Stimulated activated naive B cell treated with anti-CD40 and anti-IgM and Interleukin-4, amounts not matched to agents 10 μg/mL and 1 μg/mL and 100 μg/mL, for 72 hours (primary cell): Measurements from ENCODE around the gene NKD1.

ENCODE experiments used
- ATAC-seq, 2 donors: fragments of 150-1000 bp; cut with Tn5 transposase; replicated peaks; 2 replicates each; pipeline ENCODE4 v1.10.0; 2021; ENCODE audit warnings: moderate library complexity in 1 of 2
- DNase-seq: peaks from one replicate; pipeline ENCODE4 v3.0.0; 2021
- H3K27ac Mint-ChIP-seq: one replicate; pipeline ENCODE4 v1.8.0; 2022; ENCODE audit warnings: mild to moderate bottlenecking, mixed read lengths
- H3K27me3 Mint-ChIP-seq, 2 donors: one replicate each; pipeline ENCODE4 v1.8.0; 2022; ENCODE audit warnings: mixed read lengths in 2 of 2
- H3K36me3 Mint-ChIP-seq, 2 donors: one replicate each; pipeline ENCODE4 v1.8.0; 2022; ENCODE audit warnings: mixed read lengths in 2 of 2, mild to moderate bottlenecking in 1 of 2
- H3K4me1 Mint-ChIP-seq, 2 donors: one replicate each; pipeline ENCODE4 v1.8.0; 2022; ENCODE audit warnings: mixed read lengths in 2 of 2, mild to moderate bottlenecking in 1 of 2
- H3K4me3 Mint-ChIP-seq, 2 donors: one replicate each; pipeline ENCODE4 v1.8.0; 2022; ENCODE audit warnings: mild to moderate bottlenecking in 2 of 2, mixed read lengths in 2 of 2, moderate library complexity in 1 of 2
- H3K9me3 Mint-ChIP-seq, 2 donors: one replicate each; pipeline ENCODE4 v1.8.0; 2022; ENCODE audit warnings: mixed read lengths in 2 of 2, mild to moderate bottlenecking in 1 of 2

Gene NKD1

GRCh38 chr16:50668368-50669008 lies 120.3 kb downstream of the NKD1 start:
- ATAC-seq (no peak), DNase-seq (no peak)
- H3K9me3 Mint-ChIP-seq: peaks cover 10 to 16% of the 10 kb centered on the region in 2 donors
- no peak overlapping the region for H3K4me3 Mint-ChIP-seq
- no peak overlapping the region for H3K27ac Mint-ChIP-seq
- peaks cover 35 to 57% of the 10 kb centered on the region in 2 donors for H3K36me3 Mint-ChIP-seq
- no peaks in the 10 kb centered on the region for H3K27me3 Mint-ChIP-seq
- peaks cover 26 to 38% of the 10 kb centered on the region in 2 donors for H3K4me1 Mint-ChIP-seq

- no peak overlapping the region for H3K4me3 Mint-ChIP-seq
- ATAC-seq (no peak), DNase-seq (no peak)
- H3K36me3 Mint-ChIP-seq: peaks cover 44 to 67% of the 10 kb centered on the region in 2 donors
- peaks cover 11 to 16% of the 10 kb centered on the region in 2 donors for H3K9me3 Mint-ChIP-seq
- H3K27ac Mint-ChIP-seq: no peak overlapping the region
- peaks cover 26 to 36% of the 10 kb centered on the region in 2 donors for H3K4me1 Mint-ChIP-seq
- no peaks in the 10 kb centered on the region for H3K27me3 Mint-ChIP-seq
These were observed 121.5 kb downstream of the NKD1 start for GRCh38 chr16:50669741-50670140.

- Mint-ChIP-seq H3K9me3 (peaks cover 11 to 16% of the 10 kb centered on the region in 2 donors), H3K4me1 (peaks cover 22 to 29% of the 10 kb centered on the region in 2 donors), H3K4me3 (no peak overlapping the region), H3K36me3 (peaks cover 50 to 72% of the 10 kb centered on the region in 2 donors), H3K27me3 (no peaks in the 10 kb centered on the region), H3K27ac (no peak overlapping the region)
- DNase-seq (no peak), ATAC-seq (no peak)
These were observed 122.3 kb downstream of the NKD1 start for GRCh38 chr16:50670476-50670875.

- Mint-ChIP-seq H3K9me3 (peaks cover 11 to 16% of the 10 kb centered on the region in 2 donors), H3K27me3 (no peaks in the 10 kb centered on the region), H3K4me3 (no peak overlapping the region), H3K27ac (no peak overlapping the region), H3K4me1 (peaks cover 19 to 23% of the 10 kb centered on the region in 2 donors), H3K36me3 (peaks cover 60 to 82% of the 10 kb centered on the region in 2 donors)
- DNase-seq (no peak), ATAC-seq (peak; percentile 57 to 62)
These were observed 123.6 kb downstream of the NKD1 start for GRCh38 chr16:50671644-50672260.

- H3K4me3 Mint-ChIP-seq: no peak overlapping the region
- DNase-seq: no peak
- H3K4me1 Mint-ChIP-seq: peaks cover 10 to 16% of the 10 kb centered on the region in 2 donors
- ATAC-seq: no peak
- peak overlapping the region; percentile 25 for H3K27ac Mint-ChIP-seq
- peaks cover 62 to 83% of the 10 kb centered on the region in 2 donors for H3K36me3 Mint-ChIP-seq
- peaks cover 11 to 16% of the 10 kb centered on the region in 2 donors for H3K9me3 Mint-ChIP-seq
- no peaks in the 10 kb centered on the region for H3K27me3 Mint-ChIP-seq
These were observed 125.5 kb downstream of the NKD1 start for GRCh38 chr16:50673496-50674275.

- Mint-ChIP-seq H3K4me3 (no peak overlapping the region), H3K9me3 (peaks cover 11 to 16% of the 10 kb centered on the region in 2 donors), H3K4me1 (peaks cover 17 to 27% of the 10 kb centered on the region in 2 donors), H3K27ac (no peak overlapping the region), H3K36me3 (peaks cover 66 to 85% of the 10 kb centered on the region in 2 donors), H3K27me3 (no peaks in the 10 kb centered on the region)
- ATAC-seq (no peak), DNase-seq (no peak)
These were observed 126.6 kb downstream of the NKD1 start for GRCh38 chr16:50674831-50675230.

GRCh38 chr16:50675686-50676610 lies 127.8 kb downstream of the NKD1 start:
- DNase-seq (no peak), ATAC-seq (no peak)
- H3K4me1 Mint-ChIP-seq: peaks cover 21 to 24% of the 10 kb centered on the region in 2 donors
- no peak overlapping the region for H3K4me3 Mint-ChIP-seq
- H3K36me3 Mint-ChIP-seq: peaks cover 62 to 77% of the 10 kb centered on the region in 2 donors
- no peaks in the 10 kb centered on the region for H3K27me3 Mint-ChIP-seq
- H3K9me3 Mint-ChIP-seq: peaks cover 11 to 16% of the 10 kb centered on the region in 2 donors
- peak overlapping the region; percentile 59 for H3K27ac Mint-ChIP-seq

GRCh38 chr16:50676684-50677225 lies 128.6 kb downstream of the NKD1 start:
- no peak for ATAC-seq
- H3K36me3 Mint-ChIP-seq: peaks cover 55 to 69% of the 10 kb centered on the region in 2 donors
- peaks cover 24 to 30% of the 10 kb centered on the region in 2 donors for H3K4me1 Mint-ChIP-seq
- no peaks in the 10 kb centered on the region for H3K27me3 Mint-ChIP-seq
- no peak overlapping the region for H3K27ac Mint-ChIP-seq
- no peak for DNase-seq
- H3K4me3 Mint-ChIP-seq: no peak overlapping the region
- peaks cover 8 to 11% of the 10 kb centered on the region in 2 donors for H3K9me3 Mint-ChIP-seq

GRCh38 chr16:50677351-50677750 lies 129.2 kb downstream of the NKD1 start:
- ATAC-seq (no peak), DNase-seq (no peak)
- no peak overlapping the region for H3K27ac Mint-ChIP-seq
- peaks cover 49 to 63% of the 10 kb centered on the region in 2 donors for H3K36me3 Mint-ChIP-seq
- no peaks in the 10 kb centered on the region for H3K27me3 Mint-ChIP-seq
- H3K9me3 Mint-ChIP-seq: peaks cover 5 to 8% of the 10 kb centered on the region in 2 donors
- H3K4me3 Mint-ChIP-seq: no peak overlapping the region
- peaks cover 26 to 36% of the 10 kb centered on the region in 2 donors for H3K4me1 Mint-ChIP-seq

GRCh38 chr16:50678531-50678930 lies 130.3 kb downstream of the NKD1 start:
- peaks cover 38 to 52% of the 10 kb centered on the region in 2 donors for H3K36me3 Mint-ChIP-seq
- no peak for ATAC-seq
- H3K27me3 Mint-ChIP-seq: no peaks in the 10 kb centered on the region
- DNase-seq: no peak
- peak overlapping the region; percentile 35 to 47 for H3K4me3 Mint-ChIP-seq
- peaks cover 35 to 44% of the 10 kb centered on the region in 2 donors for H3K4me1 Mint-ChIP-seq
- peak overlapping the region; percentile 85 for H3K27ac Mint-ChIP-seq
- H3K9me3 Mint-ChIP-seq: peaks cover 0 to 1% of the 10 kb centered on the region in 2 donors

GRCh38 chr16:50679266-50679665 lies 131.1 kb downstream of the NKD1 start:
- H3K4me1 Mint-ChIP-seq: peaks cover 42 to 51% of the 10 kb centered on the region in 2 donors
- peaks cover 33 to 46% of the 10 kb centered on the region in 2 donors for H3K36me3 Mint-ChIP-seq
- H3K27me3 Mint-ChIP-seq: no peaks in the 10 kb centered on the region
- H3K9me3 Mint-ChIP-seq: no peaks in the 10 kb centered on the region
- H3K4me3 Mint-ChIP-seq: peak overlapping the region in 1 of 2 donors; percentile 35
- ATAC-seq (no peak), DNase-seq (no peak)
- peak overlapping the region; percentile 47 for H3K27ac Mint-ChIP-seq

- Mint-ChIP-seq H3K27me3 (no peaks in the 10 kb centered on the region), H3K9me3 (no peaks in the 10 kb centered on the region), H3K4me1 (peaks cover 49 to 58% of the 10 kb centered on the region in 2 donors), H3K4me3 (peak overlapping the region; percentile 85), H3K27ac (peak overlapping the region; percentile 95), H3K36me3 (peaks cover 28 to 40% of the 10 kb centered on the region in 2 donors)
- DNase-seq: no peak
- ATAC-seq: no peak
These were observed 131.7 kb downstream of the NKD1 start for GRCh38 chr16:50679676-50680555.

GRCh38 chr16:50680556-50680893 lies 132.3 kb downstream of the NKD1 start:
- Mint-ChIP-seq H3K4me3 (peak overlapping the region; percentile 85), H3K4me1 (peaks cover 54 to 64% of the 10 kb centered on the region in 2 donors), H3K27me3 (no peaks in the 10 kb centered on the region), H3K27ac (peak overlapping the region; percentile 95), H3K36me3 (peaks cover 23 to 36% of the 10 kb centered on the region in 2 donors), H3K9me3 (no peaks in the 10 kb centered on the region)
- DNase-seq (no peak), ATAC-seq (no peak)
